GM19035 (cell line): Measurements from ENCODE around the gene FBXW4.

Experiments used
- ATAC-seq: cut with Tn5 transposase; IDR thresholded peaks from one replicate; pipeline ENCODE4 v1.9.1; 2021; ENCODE audit not compliant: unreplicated experiment

The FBXW4 gene, protein sequence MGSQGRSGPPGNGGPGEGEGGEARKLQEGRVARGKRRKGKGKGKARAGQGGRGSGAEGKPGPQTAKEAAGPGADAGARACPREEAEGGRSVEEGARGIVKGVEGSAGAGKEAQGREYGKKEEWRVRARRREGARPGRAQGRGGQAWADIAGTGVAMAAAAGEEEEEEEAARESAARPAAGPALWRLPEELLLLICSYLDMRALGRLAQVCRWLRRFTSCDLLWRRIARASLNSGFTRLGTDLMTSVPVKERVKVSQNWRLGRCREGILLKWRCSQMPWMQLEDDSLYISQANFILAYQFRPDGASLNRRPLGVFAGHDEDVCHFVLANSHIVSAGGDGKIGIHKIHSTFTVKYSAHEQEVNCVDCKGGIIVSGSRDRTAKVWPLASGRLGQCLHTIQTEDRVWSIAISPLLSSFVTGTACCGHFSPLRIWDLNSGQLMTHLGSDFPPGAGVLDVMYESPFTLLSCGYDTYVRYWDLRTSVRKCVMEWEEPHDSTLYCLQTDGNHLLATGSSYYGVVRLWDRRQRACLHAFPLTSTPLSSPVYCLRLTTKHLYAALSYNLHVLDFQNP

DNA sequence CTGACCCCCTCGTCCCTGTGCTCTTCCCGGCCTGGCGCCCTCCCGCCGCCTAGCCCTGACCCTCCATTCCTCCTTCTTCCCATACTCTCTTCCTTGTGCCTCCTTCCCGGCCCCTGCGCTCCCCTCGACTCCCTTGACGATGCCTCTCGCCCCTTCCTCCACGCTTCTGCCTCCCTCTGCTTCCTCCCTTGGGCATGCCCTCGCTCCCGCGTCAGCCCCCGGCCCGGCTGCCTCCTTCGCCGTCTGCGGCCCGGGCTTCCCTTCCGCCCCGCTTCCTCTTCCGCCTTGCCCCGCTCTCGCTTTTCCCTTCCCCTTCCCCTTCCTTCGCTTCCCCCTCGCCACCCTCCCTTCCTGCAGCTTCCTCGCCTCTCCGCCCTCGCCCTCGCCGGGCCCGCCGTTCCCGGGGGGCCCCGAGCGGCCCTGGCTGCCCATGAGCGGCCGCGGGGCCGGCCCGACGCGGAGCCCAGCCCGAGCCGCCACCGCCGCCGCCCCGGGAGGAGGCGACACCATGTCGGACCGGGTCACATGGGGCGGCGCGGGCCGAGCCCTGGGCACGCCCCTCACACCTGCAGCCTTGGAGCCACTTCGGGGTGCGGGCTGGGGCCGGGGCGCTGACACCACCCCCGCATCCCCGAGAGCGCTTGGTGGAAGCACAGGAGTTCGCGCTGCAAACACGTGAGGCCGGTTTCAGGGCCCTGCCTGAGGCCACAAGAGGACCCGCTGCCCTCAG, at the start of gene FBXW4:
TSS of gene FBXW4 (minus strand) at position 497 of the 730 bp plus-strand sequence. CDS start at position 432, 65 bp downstream.
- peak; percentile 64 for ATAC-seq

DNA sequence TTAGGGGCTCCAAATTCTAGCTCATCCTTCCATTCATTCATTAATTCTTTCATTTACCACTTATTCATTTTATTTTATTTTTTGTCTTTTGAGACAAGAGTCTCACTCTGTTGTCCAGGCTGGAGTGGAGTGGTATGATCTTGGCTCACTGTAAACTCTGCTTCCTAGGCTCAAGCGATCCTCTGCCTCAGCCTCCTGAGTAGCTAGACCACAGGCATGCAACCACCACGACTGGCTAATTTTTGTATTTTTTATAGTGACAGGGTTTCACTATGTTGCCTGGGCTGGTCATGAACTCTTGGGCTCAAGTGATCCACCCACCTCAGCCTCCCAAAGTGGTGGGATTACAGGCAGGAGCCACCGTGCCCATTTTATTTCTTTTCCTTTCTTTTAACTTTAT, 49.3 kb upstream of the FBXW4 start:
- no peak for ATAC-seq

GRCh38 chr10:101741938-101742337, 47.0 kb upstream of the FBXW4 start:
- ATAC-seq: no peak

DNA sequence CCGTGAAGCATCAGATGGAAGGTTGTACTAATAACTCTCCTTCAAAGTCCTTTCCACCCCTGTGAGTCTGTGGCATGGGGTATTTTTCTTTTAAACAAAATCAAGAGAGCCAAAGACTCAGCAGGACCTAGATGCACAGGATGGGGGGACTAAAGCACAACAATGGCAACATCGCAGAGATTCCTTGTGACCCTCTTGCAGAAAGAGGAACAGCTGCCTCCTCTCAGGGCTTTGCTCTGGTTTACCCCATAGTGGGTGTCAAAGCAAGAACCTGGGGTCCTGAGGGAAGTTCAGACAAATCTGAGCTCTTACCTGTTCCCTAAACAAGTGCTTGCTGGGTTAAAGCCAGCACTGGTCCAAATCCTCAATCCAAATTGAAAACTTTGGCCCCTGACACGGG, 41.7 kb upstream of the FBXW4 start:
- ATAC-seq: no peak

- no peak for ATAC-seq
Observed at GRCh38 chr10:101732096-101732495, 37.1 kb upstream of the FBXW4 start.

GRCh38 chr10:101726115-101726387, 31.1 kb upstream of the FBXW4 start:
- ATAC-seq: no peak

GRCh38 chr10:101725296-101726114, 30.5 kb upstream of the FBXW4 start:
- ATAC-seq: no peak

- no peak for ATAC-seq
Observed at GRCh38 chr10:101724446-101724845, 29.5 kb upstream of the FBXW4 start.

- no peak for ATAC-seq
Observed at GRCh38 chr10:101723176-101723575, 28.2 kb upstream of the FBXW4 start.

- no peak for ATAC-seq
Observed at GRCh38 chr10:101721806-101722205, 26.8 kb upstream of the FBXW4 start.

DNA sequence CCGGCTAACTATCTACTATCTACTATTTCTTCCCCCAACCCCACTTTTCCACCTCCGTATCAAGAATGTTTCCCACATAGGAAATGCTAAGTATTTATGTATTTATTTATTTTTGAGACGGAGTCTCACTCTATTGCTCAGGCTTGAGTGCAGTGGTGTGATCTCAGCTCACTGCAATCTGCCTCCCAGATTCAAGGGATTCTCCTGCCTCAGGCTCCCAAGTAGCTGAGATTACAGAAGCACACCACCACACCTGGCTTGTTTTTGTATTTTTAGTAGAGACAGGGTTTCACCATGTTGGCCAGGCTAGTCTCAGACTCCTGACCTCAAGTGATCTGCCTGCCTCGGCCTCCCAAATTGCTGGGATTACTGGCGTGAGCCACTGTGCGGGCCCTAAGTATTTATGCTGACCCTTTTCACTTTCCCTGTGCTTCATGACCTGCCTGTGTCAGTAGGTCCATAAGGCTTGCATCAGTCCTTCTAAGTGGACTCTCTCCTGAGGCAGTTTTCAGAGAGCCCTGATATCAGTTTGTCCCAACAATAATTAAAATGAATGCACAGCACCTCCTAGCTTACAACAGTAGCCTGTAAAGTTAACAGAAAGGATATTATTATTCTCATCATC, 25.7 kb upstream of the FBXW4 start:
- ATAC-seq: no peak

- ATAC-seq: no peak
Observed at GRCh38 chr10:101718690-101719275, 23.8 kb upstream of the FBXW4 start.

GRCh38 chr10:101716891-101717659, 22.1 kb upstream of the FBXW4 start:
- no peak for ATAC-seq

DNA sequence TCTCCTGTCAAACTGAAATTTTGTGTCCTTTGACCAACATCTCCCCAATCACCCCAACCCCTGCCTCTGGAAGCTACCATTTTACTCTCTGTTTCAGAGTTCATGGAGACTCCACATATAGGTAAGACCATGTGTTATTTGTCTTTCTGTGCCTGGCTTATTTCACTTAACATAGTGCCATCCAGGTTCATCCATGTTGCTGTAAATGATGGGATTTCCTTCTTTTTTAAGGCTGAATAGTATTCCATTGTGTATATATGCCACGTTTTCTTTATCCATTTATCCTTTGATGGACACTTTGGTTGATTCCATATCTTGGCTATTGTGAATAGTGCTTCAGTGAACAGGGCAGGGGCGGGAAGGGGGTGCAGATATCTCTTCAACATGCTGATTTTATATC, 18.0 kb upstream of the FBXW4 start:
- no peak for ATAC-seq

DNA sequence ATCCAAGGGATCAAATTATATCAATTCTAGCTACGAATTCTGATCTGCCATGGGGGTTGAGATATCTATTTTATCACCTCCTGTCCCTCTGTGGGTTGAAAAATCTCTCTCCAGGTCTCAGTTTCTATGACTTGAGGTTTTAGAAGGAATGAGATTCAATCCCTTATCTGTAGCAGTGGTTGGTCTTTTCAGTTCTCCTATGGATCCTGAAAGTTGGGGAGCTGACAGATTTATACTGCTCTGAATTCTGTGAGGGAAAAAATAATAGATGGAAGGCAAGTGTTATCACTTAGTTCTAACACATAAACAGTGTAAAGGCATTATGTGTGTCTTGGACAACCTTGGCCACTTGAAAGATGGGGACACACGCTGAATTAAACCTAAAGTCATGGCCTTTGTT, 15.8 kb upstream of the FBXW4 start:
- ATAC-seq: no peak

GRCh38 chr10:101710059-101710695, 15.2 kb upstream of the FBXW4 start:
- no peak for ATAC-seq

DNA sequence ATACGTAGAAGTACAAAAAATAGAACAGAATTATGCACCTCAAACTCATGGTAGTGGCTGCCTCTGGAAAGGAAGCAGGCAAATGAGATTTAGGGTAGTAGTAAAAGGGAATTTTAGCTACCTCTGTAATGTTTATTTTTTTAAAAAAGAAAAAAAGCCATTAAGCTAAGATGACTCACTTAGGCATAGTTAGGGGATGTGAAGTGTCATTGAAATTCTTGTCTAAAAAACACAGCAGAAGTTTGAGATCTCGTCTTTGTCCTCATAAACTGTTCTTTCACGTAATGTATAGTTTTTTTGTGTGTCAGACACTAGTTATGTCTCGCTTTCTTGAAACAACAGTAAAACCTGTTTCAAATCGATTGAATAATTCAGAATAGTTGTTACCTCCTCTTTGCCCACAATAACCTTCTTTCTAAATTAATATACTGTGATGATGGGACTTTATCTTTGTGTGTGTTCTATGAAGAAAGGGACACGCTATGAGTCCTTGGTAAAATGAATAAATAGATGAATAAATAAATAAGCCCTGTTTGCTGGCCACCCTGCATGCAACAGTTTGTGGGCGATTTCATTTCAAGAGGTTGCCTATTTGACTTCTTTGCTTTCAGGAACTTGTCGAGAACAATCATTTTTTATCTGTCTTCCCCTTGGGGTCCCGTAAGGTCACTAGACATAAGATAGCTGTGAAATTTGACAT, 14.5 kb upstream of the FBXW4 start:
- ATAC-seq: no peak

- no peak for ATAC-seq
Observed at GRCh38 chr10:101708870-101709269, 13.9 kb upstream of the FBXW4 start.

GRCh38 chr10:101708073-101708472, 13.1 kb upstream of the FBXW4 start:
- no peak for ATAC-seq
